IMR-90 (cell line): ENCODE results near the gene ABCA2.

Experiments
- CEBPB ChIP-seq: IDR thresholded peaks from 2 replicates; pipeline ENCODE4 v1.6.1; 2012; ENCODE audit warnings: low read depth, low read length, improper control_type of control experiment
- CTCF ChIP-seq: conservative IDR thresholded peaks from 2 replicates; pipeline ENCODE4 v1.5.1; 2012; ENCODE audit warnings: mild to moderate bottlenecking, low read depth, low read length, improper control_type of control experiment
- MXI1 ChIP-seq: IDR thresholded peaks from 2 replicates; pipeline ENCODE4 v1.6.1; 2012; ENCODE audit warnings: low read depth, mild to moderate bottlenecking, low read length, moderate library complexity, borderline replicate concordance
- POLR2A ChIP-seq: IDR thresholded peaks from 2 replicates; pipeline ENCODE4 v1.6.1; 2012; ENCODE audit warnings: mild to moderate bottlenecking, low read depth, low read length
- USF2 ChIP-seq: fragments of 150-350 bp; IDR thresholded peaks from 2 replicates; pipeline ENCODE4 v1.6.1; 2017; ENCODE audit warnings: mild to moderate bottlenecking, antibody characterized with exemption, low read length, low read depth

- TF ChIP-seq CTCF = no peak
- no peak for TF ChIP-seq USF2
- TF ChIP-seq MXI1 = no peak
- TF ChIP-seq POLR2A = no peak
- TF ChIP-seq CEBPB = no peak
Measured at GRCh38 chr9:137002646-137003041, 25.4 kb downstream of the ABCA2 start.
